HG02610 (cell line): ENCODE measurements around the gene SH3PXD2B.

Experiments used
- ATAC-seq: cut with Tn5 transposase; IDR thresholded peaks from one replicate; pipeline ENCODE4 v1.9.1; 2021; ENCODE audit warnings: mild to moderate bottlenecking, moderate library complexity; ENCODE audit not compliant: unreplicated experiment

Gene SH3PXD2B

DNA sequence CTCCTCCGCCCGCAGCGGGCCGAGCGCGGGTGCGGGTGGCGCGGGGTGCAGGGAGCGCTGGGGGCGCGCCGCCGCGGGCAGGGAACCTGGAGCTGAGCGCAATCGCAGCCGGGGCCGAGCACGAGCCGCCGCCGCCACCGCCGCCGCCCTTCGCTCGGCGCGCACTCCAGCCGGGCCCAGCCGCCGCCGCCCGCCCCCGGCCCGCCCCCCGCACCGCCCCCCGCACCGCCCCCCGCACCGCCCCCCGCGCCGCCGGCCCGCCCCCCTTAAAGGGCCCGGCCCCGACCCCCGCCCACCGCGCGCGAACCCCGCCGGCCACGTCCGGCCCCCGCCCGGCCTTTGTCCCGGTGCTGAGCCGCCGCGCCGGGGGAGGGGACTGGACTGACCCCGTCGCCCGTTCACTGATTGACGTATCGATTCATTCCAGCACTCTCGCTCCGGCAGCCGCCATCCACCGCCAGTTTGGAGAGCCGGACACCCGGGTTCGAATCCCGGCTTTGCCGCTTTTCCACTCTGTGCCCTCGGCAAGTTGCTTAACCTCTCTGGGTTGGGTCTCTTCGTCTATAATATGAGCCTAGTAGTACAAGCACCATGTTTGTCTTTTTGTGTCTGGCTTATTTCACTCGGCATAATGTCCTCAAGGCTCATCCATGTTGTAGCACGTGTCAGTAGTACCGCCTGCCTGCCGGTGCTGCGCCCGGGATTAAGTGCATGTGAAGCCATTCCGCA lies at the start of gene SH3PXD2B:
Gene SH3PXD2B, minus strand, starts transcription at position 168 of the 729 bp plus-strand sequence. CDS start 173 bp downstream, outside the sequence.
- ATAC-seq = no peak

DNA sequence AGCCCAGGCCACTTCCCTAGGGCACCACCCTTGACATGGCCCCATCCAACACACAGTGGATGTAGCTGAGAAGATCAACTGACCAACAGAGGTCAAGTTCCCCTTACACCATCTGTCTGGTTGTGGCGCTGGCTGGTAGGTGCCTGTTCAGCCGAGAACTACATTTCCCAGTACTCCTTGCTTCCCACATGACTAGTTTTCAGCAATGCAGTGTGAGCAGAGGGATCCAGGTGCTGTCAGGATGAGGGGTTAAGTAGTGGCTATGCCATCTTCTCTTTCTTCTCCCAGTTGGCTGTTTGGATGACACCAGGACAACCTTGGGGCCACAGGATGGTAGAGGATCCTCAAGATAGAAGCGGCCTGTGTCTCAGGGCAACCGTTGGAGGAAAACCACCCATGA lies 48.6 kb upstream of the SH3PXD2B start:
- ATAC-seq = no peak

DNA sequence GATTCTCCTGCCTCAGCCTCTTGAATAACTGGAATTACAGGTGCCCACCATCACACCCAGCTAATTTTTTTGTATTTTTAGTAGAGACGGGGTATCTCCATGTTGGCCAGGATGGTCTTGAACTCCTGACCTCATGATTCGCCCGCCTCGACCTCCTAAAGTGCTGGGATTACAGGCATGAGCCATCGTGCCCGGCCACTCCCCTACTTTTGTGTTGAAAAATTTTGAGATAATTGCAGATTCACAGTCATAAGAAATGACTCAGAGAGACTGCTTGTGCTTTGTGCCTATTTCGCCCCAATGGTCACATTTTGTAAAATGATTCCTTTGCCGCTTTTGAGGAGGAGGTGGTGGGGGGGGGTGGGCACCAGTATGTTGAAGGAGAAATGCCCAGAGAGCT lies 48.1 kb upstream of the SH3PXD2B start:
- no peak for ATAC-seq

DNA sequence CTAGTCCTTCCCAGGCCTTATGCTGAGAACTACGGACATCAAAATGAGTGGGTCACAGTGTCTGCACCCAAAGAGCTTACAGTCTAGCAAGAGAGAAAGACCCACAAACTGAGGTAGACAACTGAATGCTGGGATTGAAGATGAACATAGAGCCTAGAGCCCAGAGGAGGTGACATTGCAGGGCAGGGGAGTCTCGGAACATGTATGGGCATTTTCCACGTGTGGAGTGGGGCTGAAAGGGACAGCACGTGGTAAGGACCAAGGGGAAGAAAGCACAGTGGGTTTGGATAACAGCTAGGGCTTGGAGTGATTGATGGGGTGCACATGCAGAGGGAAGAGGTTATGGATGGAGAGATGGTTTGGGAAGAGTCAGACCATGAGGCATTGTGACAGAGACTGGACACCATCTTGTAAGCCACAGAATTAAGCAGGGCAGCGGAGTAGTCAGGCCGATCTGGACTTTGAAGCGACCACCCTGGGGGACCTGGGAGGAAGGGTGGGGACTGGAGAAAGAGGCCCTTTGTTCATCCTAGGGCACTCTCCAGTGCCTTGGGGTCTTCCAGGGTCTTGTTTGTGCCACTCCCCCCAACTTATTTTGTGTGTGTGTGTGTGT lies 47.5 kb upstream of the SH3PXD2B start:
- no peak for ATAC-seq

DNA sequence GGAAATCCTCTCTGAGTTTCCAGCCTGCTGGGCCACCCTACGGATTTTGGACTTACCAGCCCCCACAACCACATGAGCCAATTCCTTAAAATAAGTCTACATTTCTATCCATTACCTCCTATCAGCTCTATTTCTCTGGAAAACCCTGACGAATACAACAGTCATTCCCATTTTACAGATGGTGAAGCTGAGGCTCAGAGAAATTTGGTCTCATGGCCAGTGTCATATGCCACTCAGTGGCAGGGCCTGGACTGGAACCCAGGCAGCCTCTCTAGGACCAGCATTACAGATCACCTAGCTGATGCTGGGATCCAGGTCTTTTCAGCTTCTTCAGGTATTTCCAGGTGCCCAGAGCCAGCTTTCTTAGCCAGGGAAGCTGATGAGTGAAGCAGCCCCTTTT lies 45.0 kb upstream of the SH3PXD2B start:
- no peak for ATAC-seq

DNA sequence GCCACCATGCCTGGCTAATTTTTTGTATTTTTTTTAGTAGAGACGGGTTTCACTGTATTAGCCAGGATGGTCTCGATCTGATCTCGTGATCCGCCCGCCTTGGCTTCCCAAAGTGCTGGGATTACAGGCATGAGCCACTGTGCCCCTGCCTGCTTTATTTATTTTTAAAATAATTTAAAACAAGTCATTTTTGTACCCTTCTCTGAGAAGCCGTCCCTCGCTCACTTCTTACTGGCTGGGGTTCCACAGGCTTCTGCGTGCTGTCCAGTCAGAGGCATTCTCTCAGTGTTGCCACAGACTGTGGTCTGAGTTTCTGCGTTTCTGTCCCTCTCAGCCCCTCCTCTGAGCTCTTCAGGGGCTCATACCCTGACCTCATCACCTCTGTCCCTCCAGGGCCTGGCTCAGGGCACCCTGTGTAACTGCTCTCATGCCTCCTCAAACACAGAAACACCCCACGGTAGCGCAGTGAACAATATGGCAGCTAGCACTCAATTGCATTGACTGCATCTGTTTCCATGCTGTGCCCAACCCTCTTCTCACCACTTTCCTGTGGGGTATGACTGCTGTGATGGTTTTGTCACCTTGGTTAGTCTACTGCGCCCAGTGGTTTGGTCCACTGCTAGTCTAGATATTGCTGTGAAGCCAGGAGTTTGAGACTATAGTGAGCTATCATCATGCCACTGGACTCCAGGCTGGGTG lies 44.3 kb upstream of the SH3PXD2B start:
- no peak for ATAC-seq

DNA sequence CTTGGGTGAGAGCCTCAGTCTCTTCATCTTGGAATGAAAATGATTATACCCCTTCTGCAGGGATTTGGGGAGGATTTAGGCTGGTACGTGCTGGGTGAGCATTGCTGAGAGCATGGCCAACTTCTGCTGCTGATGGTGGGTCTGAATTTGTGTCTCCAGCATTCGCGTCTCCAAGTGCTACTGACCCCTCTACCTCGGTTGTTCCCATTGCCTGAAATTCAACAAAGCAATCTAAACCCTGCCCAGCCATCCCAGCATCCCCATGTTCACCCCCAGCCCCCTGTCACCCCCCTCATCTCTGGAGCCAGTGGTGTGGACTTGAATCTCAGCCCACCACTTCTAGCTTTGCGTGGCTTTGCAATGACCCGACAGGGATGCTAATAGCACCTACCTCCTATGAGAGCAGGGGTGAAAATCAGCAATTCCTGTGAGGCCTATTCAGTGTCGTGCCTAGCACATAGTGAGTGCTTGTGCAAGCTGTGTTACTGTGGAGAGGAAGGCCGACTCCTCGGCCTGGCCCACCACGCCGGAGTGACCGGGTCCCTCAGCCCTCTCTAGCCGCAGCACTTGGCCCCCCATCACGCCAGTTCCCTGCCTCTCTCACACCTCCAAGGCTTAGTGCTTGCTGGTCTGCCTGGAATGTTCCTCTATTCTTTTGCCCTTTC lies 43.4 kb upstream of the SH3PXD2B start:
- no peak for ATAC-seq

DNA sequence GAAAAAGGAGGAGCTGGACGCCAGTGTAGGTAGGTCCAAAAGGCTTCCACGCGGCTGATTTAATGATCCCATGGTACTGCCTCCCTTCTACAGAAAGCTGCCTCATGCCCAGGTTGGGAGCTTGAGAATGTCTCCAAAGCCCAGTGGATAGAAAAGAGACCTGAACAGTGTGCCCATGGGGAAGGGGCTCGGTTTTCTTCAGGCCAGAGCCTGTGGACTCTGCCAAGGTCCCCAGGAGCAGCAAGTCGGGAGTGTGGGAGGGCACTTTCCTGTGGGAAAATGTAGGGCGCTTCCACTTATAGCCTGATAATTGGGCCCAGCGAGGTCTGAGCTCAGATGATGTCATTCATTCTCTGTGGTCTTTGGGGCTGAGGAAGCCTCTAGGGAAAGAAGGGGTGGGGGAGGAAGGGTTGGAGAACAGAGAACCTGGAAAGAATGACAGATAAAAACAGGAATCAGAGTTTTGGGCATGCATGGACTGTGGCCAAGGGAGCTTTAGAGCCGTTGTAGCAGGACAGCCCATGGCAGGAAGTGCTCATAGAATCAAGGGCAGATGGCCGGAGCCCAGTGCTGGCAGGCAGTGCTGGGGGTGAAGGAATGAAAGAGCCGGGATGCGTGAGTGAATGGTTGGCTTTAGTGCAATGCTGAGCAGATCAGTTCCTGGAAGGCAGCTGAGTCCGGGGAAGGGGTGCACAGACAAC lies 42.5 kb upstream of the SH3PXD2B start:
- ATAC-seq = no peak

DNA sequence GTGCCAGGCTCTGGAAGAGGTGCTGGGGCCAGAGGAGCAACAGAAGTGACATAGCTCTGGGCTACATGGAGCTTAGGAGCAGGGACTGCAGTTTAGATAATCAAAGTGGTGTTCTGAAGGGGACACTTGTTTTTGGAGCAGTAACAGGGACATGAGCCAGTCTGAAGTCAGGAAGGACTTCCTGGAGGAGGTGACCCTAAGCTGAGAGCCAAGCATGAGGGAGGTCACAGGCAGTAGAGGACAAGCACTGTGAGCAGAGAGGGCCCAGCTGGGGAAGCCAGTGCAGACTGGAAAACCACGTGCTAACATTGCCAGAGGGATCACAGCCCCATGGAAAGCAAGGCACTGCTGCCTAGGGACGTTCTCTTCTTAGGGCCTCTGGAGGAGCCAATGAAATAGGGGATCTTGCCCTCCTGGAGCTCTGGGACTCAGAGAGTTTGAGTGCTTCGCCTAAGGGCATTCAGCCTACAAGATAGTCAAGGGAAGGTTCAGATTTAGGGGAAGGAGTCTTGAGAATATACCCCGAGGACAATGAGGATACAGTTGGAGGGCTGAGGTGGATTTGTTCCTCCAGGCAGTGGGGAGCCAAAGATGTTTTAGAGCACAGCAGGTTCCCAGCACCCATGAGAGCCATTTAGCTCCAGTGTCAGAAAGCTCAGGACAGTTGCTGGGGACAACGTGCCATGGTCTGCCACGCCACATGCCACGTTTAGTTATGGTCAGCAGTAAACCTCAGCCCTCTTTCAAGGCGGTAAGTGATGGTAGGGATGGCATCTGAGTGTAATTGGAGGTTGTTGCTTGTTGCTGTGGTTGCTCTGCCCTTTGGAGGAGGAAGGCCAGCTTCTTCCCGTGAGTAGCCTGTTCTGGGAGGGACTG lies 40.5 kb upstream of the SH3PXD2B start:
- no peak for ATAC-seq

DNA sequence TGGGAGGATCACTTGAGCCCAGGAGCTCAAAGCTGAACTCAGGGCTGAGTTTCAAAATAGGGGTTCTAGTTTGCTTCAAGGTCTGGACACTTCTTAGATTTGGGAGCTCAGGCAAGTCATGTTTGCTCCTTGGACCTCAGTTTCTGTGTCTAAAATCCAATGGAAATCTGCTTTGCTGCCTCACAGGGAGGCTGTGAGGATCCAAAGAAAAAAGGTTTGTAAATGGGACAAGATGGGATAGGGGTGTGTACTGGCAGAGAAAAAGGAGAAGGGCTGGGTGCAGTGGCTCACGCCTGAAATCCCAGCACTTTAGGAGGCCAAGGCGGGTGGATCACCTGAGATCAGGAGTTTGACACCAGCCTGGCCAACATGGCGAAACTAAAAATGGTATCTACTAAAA lies 39.6 kb upstream of the SH3PXD2B start:
- no peak for ATAC-seq

DNA sequence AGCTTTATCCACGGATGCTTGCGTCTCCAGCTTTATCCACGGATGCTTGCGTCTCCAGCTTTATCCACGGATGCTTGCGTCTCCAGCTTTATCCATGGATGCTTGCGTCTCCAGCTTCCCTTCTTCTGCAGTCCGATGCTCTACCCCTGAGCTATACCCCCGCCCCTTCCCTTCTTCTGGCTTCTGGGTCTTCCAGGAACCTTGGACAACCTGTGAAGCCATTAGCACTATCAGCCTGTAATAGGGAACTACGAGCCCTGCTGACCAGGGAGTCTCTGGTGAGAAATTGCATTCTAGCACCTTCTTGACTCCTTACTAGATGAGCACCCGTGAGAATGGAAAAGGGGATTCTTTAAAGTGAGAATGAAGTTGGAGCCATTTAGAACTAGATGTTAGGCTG lies 39.1 kb upstream of the SH3PXD2B start:
- no peak for ATAC-seq

DNA sequence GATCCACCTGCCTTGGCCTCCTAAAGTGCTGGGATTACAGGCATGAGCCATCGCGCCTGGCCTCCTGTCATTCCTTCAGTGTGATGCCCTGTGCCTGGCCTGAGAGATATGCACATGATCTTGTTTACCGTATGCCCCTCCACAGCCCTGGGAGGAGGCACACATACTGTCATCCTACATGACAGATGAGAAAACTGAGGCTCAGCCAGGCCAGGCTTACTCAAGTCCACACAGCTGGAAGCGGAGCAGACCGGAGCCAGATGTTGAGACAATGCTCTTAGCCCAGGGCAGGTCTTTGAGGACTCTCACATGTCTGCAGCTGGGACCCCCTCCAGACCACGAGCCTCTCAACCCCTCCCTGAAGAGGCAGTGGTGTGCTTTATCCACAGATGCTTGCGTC lies 38.7 kb upstream of the SH3PXD2B start:
- no peak for ATAC-seq

DNA sequence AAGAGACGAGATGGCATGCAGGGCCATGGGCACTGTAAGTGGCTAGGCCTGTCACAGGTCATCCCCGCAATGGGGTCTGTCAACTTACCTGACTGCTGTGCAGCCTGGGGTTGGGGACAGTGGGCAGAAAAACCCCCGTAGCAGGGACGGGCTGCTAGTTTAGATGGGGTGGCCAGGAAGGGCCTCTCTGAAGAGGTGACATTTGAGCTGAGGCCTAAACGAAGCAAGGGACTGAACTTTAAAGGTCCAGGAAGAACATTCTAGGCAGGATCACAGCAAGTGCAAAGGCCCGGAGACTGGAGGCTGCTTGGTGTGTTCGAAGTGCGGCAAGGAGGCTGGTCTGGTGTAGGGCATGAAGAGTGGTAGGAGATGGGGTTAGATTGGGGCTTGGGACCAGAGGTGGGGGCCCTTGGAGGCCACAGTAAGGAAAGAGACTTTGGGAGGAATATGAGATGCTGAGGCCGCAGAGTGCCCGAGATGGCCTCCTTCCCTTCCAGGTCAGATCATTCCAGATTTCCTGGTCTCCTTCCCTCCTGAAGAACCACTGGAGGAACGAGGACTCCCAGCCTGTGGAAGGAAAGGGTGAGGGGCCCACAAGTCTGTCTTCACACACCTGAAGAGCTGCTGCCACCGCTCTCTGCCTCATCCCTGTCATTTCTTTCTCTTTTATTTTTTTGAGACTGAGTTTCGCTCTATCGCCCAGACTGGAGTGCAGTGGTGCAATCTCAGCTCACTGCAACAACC lies 37.9 kb upstream of the SH3PXD2B start:
- no peak for ATAC-seq

DNA sequence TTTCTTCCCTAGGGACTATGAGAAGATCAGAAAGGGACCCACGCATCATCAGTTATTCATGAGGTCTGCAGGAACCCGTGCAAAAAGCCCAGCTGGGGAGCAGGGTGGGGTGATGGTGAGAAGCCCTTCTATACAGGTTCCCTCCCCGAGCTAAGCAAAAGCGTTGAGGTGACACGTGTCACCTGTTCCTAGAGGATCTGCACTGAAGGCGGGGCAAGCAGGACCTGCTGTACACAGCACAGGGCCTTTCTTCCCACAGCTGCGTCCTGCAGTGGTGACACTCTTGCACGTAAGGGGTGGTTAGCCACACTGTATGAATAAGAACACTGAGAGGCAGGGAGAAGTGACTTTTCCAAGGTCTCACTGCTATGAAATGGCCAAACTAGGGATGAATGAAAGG lies 37.2 kb upstream of the SH3PXD2B start:
- no peak for ATAC-seq

DNA sequence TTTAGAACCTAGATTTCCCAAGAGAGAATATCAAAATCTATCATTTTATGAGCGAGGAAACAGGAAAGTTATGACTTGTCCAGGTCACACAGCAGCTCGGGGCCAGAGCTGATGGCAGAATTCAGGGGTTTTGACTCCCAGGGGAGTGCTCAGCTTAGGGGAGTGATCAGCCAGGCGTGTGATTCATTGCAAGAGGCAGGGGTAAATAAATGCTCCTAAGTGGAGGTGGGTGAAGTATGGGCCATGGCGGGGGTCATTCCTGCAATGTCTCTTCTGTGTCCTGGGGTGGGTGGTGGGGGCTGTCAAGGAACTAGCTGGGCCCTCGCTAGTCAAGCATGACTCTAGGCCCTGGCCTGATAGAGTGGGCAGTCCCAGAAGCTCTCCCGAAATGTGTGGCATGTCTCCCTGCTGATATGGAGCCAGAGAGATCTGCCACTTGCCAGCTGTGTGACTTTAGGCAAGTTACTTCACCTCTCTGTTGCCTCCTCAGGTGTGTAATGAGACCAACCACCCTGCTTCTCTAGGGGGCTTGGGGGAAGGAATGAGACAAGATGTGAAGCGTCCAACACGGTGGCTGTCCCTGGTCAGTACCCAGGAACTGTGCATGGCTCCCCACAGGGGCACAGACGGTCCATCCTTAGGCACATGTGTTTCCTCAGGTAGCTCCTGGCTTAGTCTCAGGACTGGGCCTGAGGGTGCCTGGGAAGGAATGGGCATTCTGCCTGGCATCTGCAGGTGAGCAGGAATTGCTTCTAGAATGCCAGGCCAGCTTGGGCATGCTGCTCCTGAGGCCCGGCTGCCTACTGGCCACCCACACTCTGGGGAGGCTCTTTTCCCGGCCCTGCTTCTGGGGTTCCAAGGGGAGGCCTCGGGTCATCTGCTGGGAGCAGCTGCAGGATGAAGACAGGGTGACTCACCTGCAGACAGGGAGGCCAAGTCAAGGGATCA lies 36.5 kb upstream of the SH3PXD2B start:
- no peak for ATAC-seq

DNA sequence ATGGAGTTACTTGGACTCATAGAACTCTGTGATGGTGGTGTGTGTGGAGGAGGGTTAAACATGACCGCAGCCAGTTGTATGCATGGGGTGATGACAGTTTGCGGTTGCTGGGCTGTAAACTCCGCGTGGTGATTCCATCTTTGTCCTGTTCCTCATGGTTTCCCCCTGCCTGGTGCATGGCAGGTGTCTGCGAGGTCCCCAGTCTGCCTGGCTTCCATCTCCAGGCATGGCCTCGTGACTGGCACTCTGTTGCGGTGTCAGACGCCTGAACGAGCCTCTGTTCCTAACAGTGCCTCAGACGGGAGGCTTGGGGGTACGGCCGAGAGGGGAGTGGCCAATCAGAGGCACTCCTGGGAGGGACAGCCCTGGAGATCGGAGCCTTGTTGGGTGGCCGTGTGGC lies 33.9 kb upstream of the SH3PXD2B start:
- ATAC-seq = no peak

DNA sequence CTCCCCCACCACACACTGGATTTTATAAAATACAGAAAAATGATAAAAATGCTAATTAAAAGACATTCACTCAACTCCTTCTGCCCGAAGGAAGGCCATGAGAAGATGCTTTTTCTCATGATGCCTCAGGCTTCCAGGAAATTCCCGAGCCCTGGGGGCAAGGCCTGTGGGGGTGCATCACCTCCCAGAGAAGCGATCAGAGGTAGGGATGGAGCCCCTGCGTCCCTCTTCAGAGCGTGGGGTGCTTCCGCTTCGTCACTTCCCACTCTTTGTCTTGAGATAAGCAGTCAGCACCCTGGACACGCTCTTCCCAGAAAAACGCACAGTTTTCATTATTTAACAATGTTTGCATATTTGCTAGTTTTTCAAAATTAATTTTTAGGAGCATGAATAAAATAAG lies 33.3 kb upstream of the SH3PXD2B start:
- no peak for ATAC-seq

DNA sequence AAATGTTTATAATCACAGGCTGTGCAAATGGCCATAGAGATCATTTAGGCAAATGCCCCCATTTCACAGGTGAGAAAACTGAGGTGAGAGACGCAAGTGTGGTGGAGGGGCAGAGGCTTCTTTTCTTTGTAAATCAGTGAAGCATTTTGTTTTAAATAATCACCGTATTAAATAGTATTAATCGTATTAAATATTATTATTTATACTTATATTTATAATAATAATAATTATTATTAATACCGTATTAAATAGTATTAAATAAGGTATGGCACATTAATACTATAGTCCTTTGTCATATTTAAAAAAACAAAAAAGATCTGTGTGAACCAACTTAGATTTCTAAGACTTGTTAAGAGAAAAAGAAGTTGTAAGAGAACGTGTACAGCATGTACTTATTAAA lies 32.6 kb upstream of the SH3PXD2B start:
- ATAC-seq = no peak
